GM12878 (cell line): ENCODE measurements around the gene CNDP1. TPM values are rescaled to one million over a fixed set of nuclear protein-coding genes. Genes with fewer than 3 reads are reported as not detected.

Experiments
- ATAC-seq: fragments of 200-7000 bp; cut with Tn5 transposase; 3 replicates; pipeline ENCODE4 v1.9.1; 2020; ENCODE audit warnings: mild to moderate bottlenecking, moderate library complexity
- BruUV-seq: library from RNA; stranded (reverse); fragments of 400-500 nt; replicated peaks from 2 replicates; lab custom pipeline; 2021; lab: Mats Ljungman, UMichigan
- CTCF ChIA-PET: fragments of 300-600 bp; sonication (Branson Sonifier 250); formaldehyde crosslinking; extraction: SDS; loops from one replicate; lab custom pipeline; 2021; ENCODE audit warnings: inconsistent platforms; lab: Yijun Ruan, JAX
- POLR2A ChIA-PET: fragments of 350-600 bp; formaldehyde crosslinking; extraction: SDS; loops from one replicate; lab custom pipeline; 2021; ENCODE audit warnings: inconsistent platforms; lab: Charles Lee
- RAD21 ChIA-PET: fragments of 300-600 bp; sonication (Branson Sonifier 250); formaldehyde crosslinking; loops from one replicate; lab custom pipeline; 2023; ENCODE audit warnings: antibody characterized with exemption; ENCODE audit not compliant: unreplicated experiment; lab: Charles Lee
- SMC1A ChIA-PET: fragments of 300-600 bp; sonication (Branson Sonifier 250); formaldehyde crosslinking; loops from one replicate; lab custom pipeline; 2023; ENCODE audit not compliant: unreplicated experiment, uncharacterized antibody; lab: Charles Lee
- DNase-seq: peaks from one replicate; pipeline ENCODE4 v3.0.0-alpha.2; 2011; ENCODE audit warnings: low read depth, low spot score
- FAIRE-seq: peaks from 3 replicates; lab custom pipeline; 2011; peaks lifted over from hg19 to GRCh38; lab: Jason Lieb, UNC
- H2AFZ ChIP-seq: 2 replicates; pipeline ENCODE4 v1.6.0; 2011; ENCODE audit warnings: low read depth, low read length, control low read depth; ENCODE audit not compliant: control insufficient read depth
- H3K27ac ChIP-seq: 2 replicates; pipeline ENCODE4 v1.5.1; 2011; ENCODE audit warnings: control low read depth; ENCODE audit not compliant: control insufficient read depth, insufficient read depth
- H3K27me3 ChIP-seq, 2 experiments: replicated peaks in 1 of 2; 2 replicates each; pipeline versions ENCODE4 v1.6.0 to v1.6.1; 2011; ENCODE audit warnings: low read length in 1 of 2; ENCODE audit not compliant: control insufficient read depth in 2 of 2, insufficient read depth in 2 of 2
- H3K36me3 ChIP-seq, 2 experiments: 2 replicates each; pipeline ENCODE4 v1.5.1; 2011; ENCODE audit warnings: low read length in 1 of 2; ENCODE audit not compliant: control insufficient read depth in 2 of 2, insufficient read depth in 2 of 2
- H3K4me1 ChIP-seq: 2 replicates; pipeline ENCODE4 v1.6.1; 2011; ENCODE audit warnings: mild to moderate bottlenecking, low read length, moderate library complexity, mixed read lengths; ENCODE audit not compliant: control insufficient read depth, insufficient read depth
- H3K4me2 ChIP-seq: 2 replicates; pipeline ENCODE4 v1.6.0; 2011; ENCODE audit warnings: control low read depth; ENCODE audit not compliant: control insufficient read depth, insufficient read depth
- H3K4me3 ChIP-seq: fragments of 200-600 bp; sonication (generic); 2 replicates; pipeline ENCODE4 v1.5.1; 2016
- H3K79me2 ChIP-seq: 2 replicates; pipeline ENCODE4 v1.6.0; 2011; ENCODE audit warnings: low read length; ENCODE audit not compliant: control insufficient read depth, insufficient read depth
- H3K9ac ChIP-seq: 2 replicates; pipeline ENCODE4 v1.8.0; 2011; ENCODE audit warnings: low read length, control low read depth, mixed read lengths; ENCODE audit not compliant: control insufficient read depth, insufficient read depth
- H3K9me3 ChIP-seq: replicated peaks from 3 replicates; pipeline ENCODE4 v1.5.1; 2011; ENCODE audit warnings: mild to moderate bottlenecking, low read length; ENCODE audit not compliant: control insufficient read depth, insufficient read depth
- H4K20me1 ChIP-seq: 2 replicates; pipeline ENCODE4 v1.6.0; 2011; ENCODE audit not compliant: control insufficient read depth, insufficient read depth
- POLR2A ChIP-seq: IDR thresholded peaks from 2 replicates; pipeline ENCODE4 v1.6.1; 2011; ENCODE audit warnings: low read depth, mild to moderate bottlenecking, low read length
- WGBS: methylation state at CpG from one replicate; pipeline ENCODE4 v1.1.6; 2016; ENCODE audit warnings: low lambda C conversion rate; ENCODE audit not compliant: insufficient replicate concordance, insufficient coverage; ENCODE audit errors: missing lambda C conversion rate; 5-methylcytosine and 5-hydroxymethylcytosine counted together
- in situ Hi-C: fragments of 300-500 bp; cut with MboI; formaldehyde crosslinking; loops from 9 replicates; pipeline ENCODE4 v1.14.3; 2018; ENCODE audit warnings: mixed read lengths
- intact Hi-C: fragments of 100-400 bp; cut with micrococcal nuclease; formaldehyde crosslinking; loops from one replicate; pipeline ENCODE4 v1.14.2; 2022; ENCODE audit not compliant: unreplicated experiment
- polyA plus RNA-seq, 11 experiments: library from polyadenylated mRNA; depleted of rRNA in 4 of 11; unstranded in 6 of 11; stranded (reverse) in 5 of 11; fragments of >200 nt; fragmentation: Nextera tagmentation in 4 of 11; fragmentation: Illumina TruSeq in 1 of 11; extraction: Ambion mirVana in 4 of 11; extraction: Trizol in 1 of 11; gene quantifications; 1 replicate in 1 of 11; 2 replicates in 10 of 11; pipeline versions ENCODE4 v1.2.1 to v1.2.3, GENCODE V29; 2011 to 2016; ENCODE audit warnings: inconsistent platforms in 2 of 11, missing spikeins in 2 of 11, low read depth in 1 of 11
- total RNA-seq, 4 experiments: library from RNA; depleted of rRNA in 3 of 4; stranded (reverse); fragments of >200 nt in 3 of 4; fragmentation: Illumina TruSeq in 1 of 4; extraction: Trizol in 1 of 4; gene quantifications; 2 replicates each; pipeline versions ENCODE4 v1.2.1 to v1.2.3, GENCODE V29; 2013 to 2021
- TF ChIP-seq, protein P1 (sequence below): fragments of 450-650 bp; formaldehyde crosslinking; IDR thresholded peaks from 2 replicates; pipeline ENCODE4 v1.5.0; 2022; ENCODE audit warnings: mild to moderate bottlenecking, missing genetic modification characterization

The CNDP1 gene
- total and polyA plus RNA-seq, 10 of the 15 experiments (the other 5 are each of a cell fraction or from before 2014, with no cell fraction given), result 0.04 to 0.05 TPM; not detected in 8

DNA sequence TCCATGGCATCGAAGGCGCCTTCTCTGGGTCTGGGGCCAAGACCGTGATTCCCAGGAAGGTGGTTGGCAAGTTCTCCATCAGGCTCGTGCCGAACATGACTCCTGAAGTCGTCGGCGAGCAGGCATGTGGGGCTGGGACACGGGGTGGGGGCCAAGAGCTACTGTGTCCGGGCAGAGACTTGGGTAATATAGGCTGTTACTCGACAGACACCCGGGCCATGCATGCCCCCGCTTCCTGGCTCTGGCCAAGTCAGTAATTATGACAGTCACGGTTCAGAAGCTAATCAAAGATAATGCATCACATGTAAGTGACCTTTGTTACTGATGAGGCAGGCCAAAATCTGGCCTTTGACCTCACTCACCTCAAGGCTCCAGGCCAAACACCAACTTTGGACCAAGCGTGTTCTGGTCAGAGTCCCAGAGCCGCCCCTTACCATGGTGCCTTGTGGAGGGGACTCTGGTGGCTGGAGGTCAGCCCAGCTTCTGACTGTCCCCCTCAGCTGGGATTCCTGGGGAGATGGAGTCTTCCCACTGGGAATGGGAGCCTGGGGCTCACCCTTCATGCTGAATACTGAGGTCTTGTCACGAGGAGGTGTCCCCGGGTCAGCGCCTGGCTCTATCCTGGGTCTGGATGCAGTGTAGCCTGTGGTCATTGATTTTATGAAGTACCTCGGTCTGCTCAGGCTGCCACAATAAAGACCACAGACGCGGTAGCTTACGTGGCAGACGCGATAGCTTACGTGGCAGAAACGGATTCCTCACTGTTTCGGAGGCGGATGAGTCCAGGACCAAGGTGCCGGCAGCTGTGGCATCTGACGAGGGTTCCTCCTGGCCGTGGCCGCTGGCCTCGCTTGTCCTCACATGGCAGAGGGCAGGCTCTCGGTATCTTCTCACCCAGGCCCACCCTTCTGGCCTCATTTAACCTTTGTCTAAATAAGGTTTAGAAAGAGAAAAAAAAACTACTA lies 17.7 kb upstream of the CNDP1 start:
- ChIA-PET CTCF (no interaction called here), SMC1A (interaction anchor here (0.5 kb wide), 1 partner anchor 602 kb away, joined by 3 read pairs; no protein-coding TSS in a partner anchor), POLR2A (no interaction called here), RAD21 (no interaction called here)
- intact Hi-C loops, result no loop called here
- H3K9me3 ChIP-seq, result no peaks in the 10 kb centered on the region
- no peak overlapping the region for H3K4me3 ChIP-seq
- H3K27ac ChIP-seq, result no peak overlapping the region
- BruUV-seq, result no TSS peak
- in situ Hi-C loops, result no loop called here
- DNase-seq, result no peak
- ATAC-seq, result no peak
- 97% methylated on average over 35 of the region's 35 CpGs for WGBS
- H3K79me2 ChIP-seq, result no peaks in the 10 kb centered on the region
- no peak overlapping the region for H3K9ac ChIP-seq
- no peak for FAIRE-seq
- H3K4me2 ChIP-seq, result no peak overlapping the region
- H3K27me3 ChIP-seq, result no peaks in the 10 kb centered on the region
- H3K4me1 ChIP-seq, result no peaks in the 10 kb centered on the region
- H4K20me1 ChIP-seq, result no peaks in the 10 kb centered on the region; the same call in 1 of the 2 replicates
- no peak overlapping the region for H2AFZ ChIP-seq
- peaks cover 46 to 56% of the 10 kb centered on the region in 2 experiments for H3K36me3 ChIP-seq
- TF ChIP-seq, protein P1, sequence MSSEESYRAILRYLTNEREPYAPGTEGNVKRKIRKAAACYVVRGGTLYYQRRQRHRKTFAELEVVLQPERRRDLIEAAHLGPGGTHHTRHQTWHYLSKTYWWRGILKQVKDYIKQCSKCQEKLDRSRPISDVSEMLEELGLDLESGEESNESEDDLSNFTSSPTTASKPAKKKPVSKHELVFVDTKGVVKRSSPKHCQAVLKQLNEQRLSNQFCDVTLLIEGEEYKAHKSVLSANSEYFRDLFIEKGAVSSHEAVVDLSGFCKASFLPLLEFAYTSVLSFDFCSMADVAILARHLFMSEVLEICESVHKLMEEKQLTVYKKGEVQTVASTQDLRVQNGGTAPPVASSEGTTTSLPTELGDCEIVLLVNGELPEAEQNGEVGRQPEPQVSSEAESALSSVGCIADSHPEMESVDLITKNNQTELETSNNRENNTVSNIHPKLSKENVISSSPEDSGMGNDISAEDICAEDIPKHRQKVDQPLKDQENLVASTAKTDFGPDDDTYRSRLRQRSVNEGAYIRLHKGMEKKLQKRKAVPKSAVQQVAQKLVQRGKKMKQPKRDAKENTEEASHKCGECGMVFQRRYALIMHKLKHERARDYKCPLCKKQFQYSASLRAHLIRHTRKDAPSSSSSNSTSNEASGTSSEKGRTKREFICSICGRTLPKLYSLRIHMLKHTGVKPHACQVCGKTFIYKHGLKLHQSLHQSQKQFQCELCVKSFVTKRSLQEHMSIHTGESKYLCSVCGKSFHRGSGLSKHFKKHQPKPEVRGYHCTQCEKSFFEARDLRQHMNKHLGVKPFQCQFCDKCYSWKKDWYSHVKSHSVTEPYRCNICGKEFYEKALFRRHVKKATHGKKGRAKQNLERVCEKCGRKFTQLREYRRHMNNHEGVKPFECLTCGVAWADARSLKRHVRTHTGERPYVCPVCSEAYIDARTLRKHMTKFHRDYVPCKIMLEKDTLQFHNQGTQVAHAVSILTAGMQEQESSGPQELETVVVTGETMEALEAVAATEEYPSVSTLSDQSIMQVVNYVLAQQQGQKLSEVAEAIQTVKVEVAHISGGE (CRISPR knock-in tag), result no peak
- TF ChIP-seq POLR2A, result peak; percentile 40; the same call in 1 of the 2 replicates
